ENCODE results near the gene NPTX1. TPM values are rescaled to one million over a fixed set of nuclear protein-coding genes. Genes with fewer than 3 reads are reported as not detected.

NPTX1 gene
- total RNA-seq, 1 donor from 2014 or later, result not detected

GRCh38 chr17:80432350-80432955, 44.0 kb downstream of the NPTX1 start:
- H3K36me3 Mint-ChIP-seq (ENCODE audit: insufficient read depth), result peaks cover 5% of the 10 kb centered on the region
- H3K9me3 Mint-ChIP-seq (ENCODE audit: low read depth), result no peaks in the 10 kb centered on the region
- no peak overlapping the region for H3K4me3 Mint-ChIP-seq (ENCODE audit: low read depth)
- TF ChIP-seq CTCF (IDR thresholded peaks at IDR 0.05; ENCODE audit: unreplicated experiment), result no peak
- no peak overlapping the region for H3K27ac Mint-ChIP-seq
- no peak for DNase-seq (ENCODE audit: low spot score, unreplicated experiment)
- no peaks in the 10 kb centered on the region for H3K4me1 Mint-ChIP-seq (ENCODE audit: low read depth)
- H3K27me3 Mint-ChIP-seq, result no peaks in the 10 kb centered on the region

GRCh38 chr17:80431246-80432195, 44.9 kb downstream of the NPTX1 start:
- Mint-ChIP-seq H3K4me3 (ENCODE audit: low read depth) (no peak overlapping the region), H3K27ac (no peak overlapping the region), H3K27me3 (no peaks in the 10 kb centered on the region), H3K9me3 (ENCODE audit: low read depth) (no peaks in the 10 kb centered on the region), H3K4me1 (ENCODE audit: low read depth) (peaks cover 2% of the 10 kb centered on the region), H3K36me3 (ENCODE audit: insufficient read depth) (peaks cover 4% of the 10 kb centered on the region)
- TF ChIP-seq CTCF (IDR thresholded peaks at IDR 0.05; ENCODE audit: unreplicated experiment), result no peak
- DNase-seq (ENCODE audit: low spot score, unreplicated experiment), result no peak

- DNase-seq (ENCODE audit: low spot score, unreplicated experiment), result no peak
- no peaks in the 10 kb centered on the region for H3K27me3 Mint-ChIP-seq
- H3K27ac Mint-ChIP-seq, result no peak overlapping the region
- H3K4me3 Mint-ChIP-seq (ENCODE audit: low read depth), result no peak overlapping the region
- H3K4me1 Mint-ChIP-seq (ENCODE audit: low read depth), result peaks cover 2% of the 10 kb centered on the region
- TF ChIP-seq CTCF (IDR thresholded peaks at IDR 0.05; ENCODE audit: unreplicated experiment), result no peak
- H3K9me3 Mint-ChIP-seq (ENCODE audit: low read depth), result no peaks in the 10 kb centered on the region
- no peaks in the 10 kb centered on the region for H3K36me3 Mint-ChIP-seq (ENCODE audit: insufficient read depth)
Measured at GRCh38 chr17:80430446-80431245, 45.8 kb downstream of the NPTX1 start.

- TF ChIP-seq CTCF (IDR thresholded peaks at IDR 0.05; ENCODE audit: unreplicated experiment), result no peak
- H3K4me1 Mint-ChIP-seq (ENCODE audit: low read depth), result peaks cover 2% of the 10 kb centered on the region
- DNase-seq (ENCODE audit: low spot score, unreplicated experiment), result no peak
- H3K4me3 Mint-ChIP-seq (ENCODE audit: low read depth), result no peak overlapping the region
- H3K9me3 Mint-ChIP-seq (ENCODE audit: low read depth), result no peaks in the 10 kb centered on the region
- H3K27ac Mint-ChIP-seq, result no peak overlapping the region
- H3K36me3 Mint-ChIP-seq (ENCODE audit: insufficient read depth), result no peaks in the 10 kb centered on the region
- H3K27me3 Mint-ChIP-seq, result no peaks in the 10 kb centered on the region
Measured at GRCh38 chr17:80429356-80430275, 46.8 kb downstream of the NPTX1 start.

All from progenitor cell of endocrine pancreas (in vitro differentiated cells).